Gastroesophageal sphincter (tissue), 4 donors: Measurements from ENCODE around the gene CNR1. TPM values are rescaled to one million over a fixed set of nuclear protein-coding genes. Genes with fewer than 3 reads are reported as not detected.
A peak's percentile ranks its signal among the peaks of the same experiment; 100 is the strongest.
"Not testable (repeated sequence)": the region's sequence is repeated elsewhere in the genome, so short reads cannot be mapped to it uniquely, and the experiment has no call there.

Experiments used
- ATAC-seq: fragments of 150-250 bp; one replicate; pipeline ENCODE4 v1.9.1; 2016; ENCODE audit warnings: mild to moderate bottlenecking, moderate library complexity
- H3K27ac ChIP-seq, 4 donors: fragments of 200-600 bp; sonication (generic) in 3 of 4; 1 replicate in 3 of 4; 2 replicates in 1 of 4; pipeline ENCODE4 v1.5.1; 2016 to 2019
- H3K27me3 ChIP-seq: fragments of 200-600 bp; sonication (generic); one replicate; pipeline ENCODE4 v1.5.1; 2019
- H3K36me3 ChIP-seq, 2 donors: fragments of 200-600 bp; sonication (generic); one replicate each; pipeline ENCODE4 v1.5.1; 2019; ENCODE audit warnings: control low read depth in 1 of 2
- H3K4me1 ChIP-seq, 3 donors: fragments of 200-600 bp; sonication (generic); 1 replicate in 2 of 3; 2 replicates in 1 of 3; pipeline ENCODE4 v1.5.1; 2016 to 2019; ENCODE audit warnings: control low read depth in 2 of 3
- H3K4me3 ChIP-seq, 2 donors: fragments of 200-600 bp; sonication (generic); one replicate each; pipeline ENCODE4 v1.5.1; 2019; ENCODE audit warnings: mild to moderate bottlenecking in 1 of 2, moderate library complexity in 1 of 2
- H3K9me3 ChIP-seq, 3 donors: fragments of 200-600 bp; sonication (generic); one replicate each; pipeline ENCODE4 v1.5.1; 2017 to 2019; ENCODE audit warnings: control low read depth in 2 of 3
- EP300 ChIP-seq: sonication (generic); formaldehyde crosslinking; IDR thresholded peaks from one replicate; pipeline ENCODE4 v1.6.1; 2017; ENCODE audit warnings: antibody characterized with exemption, mild to moderate bottlenecking
- POLR2A ChIP-seq, 2 donors: fragments of 450-650 bp; IDR thresholded peaks; one replicate each; pipeline ENCODE4 v1.6.1; 2017; ENCODE audit warnings: antibody characterized with exemption in 2 of 2, mild to moderate bottlenecking in 2 of 2, moderate library complexity in 1 of 2
- POLR2AphosphoS5 ChIP-seq: sonication (generic); formaldehyde crosslinking; IDR thresholded peaks from one replicate; pipeline ENCODE4 v1.6.1; 2017; ENCODE audit warnings: antibody characterized with exemption
- WGBS, 2 donors: methylation state at CpG; one replicate each; pipeline ENCODE4 v1.1.5; 2018; ENCODE audit warnings: low coverage in 1 of 2; 5-methylcytosine and 5-hydroxymethylcytosine counted together
- total RNA-seq, 4 donors: library from RNA; depleted of rRNA; stranded (reverse); fragments of >200 nt; gene quantifications; one replicate each; pipeline ENCODE4 v1.1.0, GENCODE V29; 2016
- TF ChIP-seq, protein P1 (sequence below), 4 experiments: fragments of 200-600 bp in 2 of 4; fragments of 450-650 bp in 2 of 4; sonication (generic) in 1 of 4; IDR thresholded peaks; one replicate each; pipeline ENCODE4 v1.5.1; 2017 to 2019; ENCODE audit warnings: antibody characterized with exemption in 4 of 4, mild to moderate bottlenecking in 2 of 4, moderate library complexity in 2 of 4

The CNR1 gene
- total RNA-seq = 10 to 100 TPM in 2 of 4 donors, 1 to 10 TPM in 2; 8.3 to 27.1 (median 11.8) TPM

DNA sequence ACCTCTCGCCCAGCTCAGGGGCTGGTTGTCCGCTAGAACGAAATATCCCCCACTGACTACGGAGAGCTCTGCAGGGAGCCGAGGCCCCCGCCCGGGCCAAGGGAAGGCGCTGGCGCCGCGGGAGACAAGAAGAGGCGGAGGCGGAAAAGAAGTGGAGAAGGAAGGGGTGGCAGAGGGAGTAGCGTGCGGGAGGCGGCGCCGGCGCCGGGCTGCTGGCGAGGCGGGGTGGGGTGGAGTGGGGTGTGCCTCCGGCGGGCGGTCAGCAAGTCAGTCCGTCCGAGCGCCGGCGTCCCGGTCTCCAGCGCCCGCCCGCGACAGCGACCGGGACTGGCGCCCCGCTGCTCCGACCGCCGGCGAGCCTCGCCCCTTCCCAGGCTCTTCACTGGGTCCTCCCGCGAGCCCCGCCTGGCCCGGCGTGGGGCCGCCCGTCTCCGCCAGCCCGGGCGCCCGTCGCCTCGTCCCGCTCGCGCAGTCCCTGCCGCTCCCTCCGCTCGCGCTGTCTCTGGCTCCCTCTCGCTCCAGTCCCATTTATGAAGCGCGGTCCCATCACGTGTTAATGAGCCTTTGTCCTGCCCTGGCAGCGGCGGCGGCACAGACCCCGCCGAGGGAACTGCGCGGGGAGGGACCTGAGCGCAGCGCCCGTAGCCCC is at the start of gene CNR1:
Gene CNR1 (minus strand): TSS at position 504 of the 649 bp plus-strand sequence. CDS start 21,073 bp downstream, outside the sequence.
- Histone ChIP-seq H3K4me1 (peaks cover 0 to 25% (median 4%) of the 10 kb centered on the region in 3 donors), H3K27me3 (peaks cover 77% of the 10 kb centered on the region), H3K4me3 (peak within 1 kb of the TSS; percentile 19 to 61), H3K36me3 (no peaks in the 10 kb centered on the region), H3K27ac (peak within 1 kb of the TSS in 3 of 4 donors; percentile 7 to 69 (median 38)), H3K9me3 (no peaks in the 10 kb centered on the region)
- TF ChIP-seq POLR2A (IDR thresholded peaks at IDR 0.05) = peak in 1 of 2 donors; percentile 22
- TF ChIP-seq, protein P1, sequence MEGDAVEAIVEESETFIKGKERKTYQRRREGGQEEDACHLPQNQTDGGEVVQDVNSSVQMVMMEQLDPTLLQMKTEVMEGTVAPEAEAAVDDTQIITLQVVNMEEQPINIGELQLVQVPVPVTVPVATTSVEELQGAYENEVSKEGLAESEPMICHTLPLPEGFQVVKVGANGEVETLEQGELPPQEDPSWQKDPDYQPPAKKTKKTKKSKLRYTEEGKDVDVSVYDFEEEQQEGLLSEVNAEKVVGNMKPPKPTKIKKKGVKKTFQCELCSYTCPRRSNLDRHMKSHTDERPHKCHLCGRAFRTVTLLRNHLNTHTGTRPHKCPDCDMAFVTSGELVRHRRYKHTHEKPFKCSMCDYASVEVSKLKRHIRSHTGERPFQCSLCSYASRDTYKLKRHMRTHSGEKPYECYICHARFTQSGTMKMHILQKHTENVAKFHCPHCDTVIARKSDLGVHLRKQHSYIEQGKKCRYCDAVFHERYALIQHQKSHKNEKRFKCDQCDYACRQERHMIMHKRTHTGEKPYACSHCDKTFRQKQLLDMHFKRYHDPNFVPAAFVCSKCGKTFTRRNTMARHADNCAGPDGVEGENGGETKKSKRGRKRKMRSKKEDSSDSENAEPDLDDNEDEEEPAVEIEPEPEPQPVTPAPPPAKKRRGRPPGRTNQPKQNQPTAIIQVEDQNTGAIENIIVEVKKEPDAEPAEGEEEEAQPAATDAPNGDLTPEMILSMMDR (IDR thresholded peaks at IDR 0.05) = no peak
- peak; percentile 75 for ATAC-seq
- WGBS, 2 donors = 0% methylated on average over 1 to 3 of the region's 78 CpGs

DNA sequence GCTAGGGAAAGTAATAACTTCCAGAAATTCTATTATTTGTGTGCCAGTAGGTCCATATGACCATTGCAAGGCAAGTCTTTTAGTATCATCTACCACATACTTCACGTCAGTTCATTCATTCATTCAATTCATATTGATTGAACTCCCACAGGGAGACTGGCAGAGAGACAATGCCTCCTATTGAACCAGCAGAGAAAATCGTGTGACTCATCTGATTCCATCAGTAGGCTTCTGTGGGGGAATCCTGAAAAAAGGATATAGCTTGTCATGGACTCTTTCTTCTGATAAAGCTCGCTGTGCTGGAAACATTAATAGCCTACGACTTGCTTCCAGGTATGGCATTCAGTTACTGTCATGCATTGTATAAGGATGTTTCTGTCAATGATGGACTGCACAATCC is 45.3 kb upstream of the CNR1 start:
- Histone ChIP-seq H3K4me3 (no peak overlapping the region), H3K27ac (no peak overlapping the region), H3K4me1 (no peaks in the 10 kb centered on the region), H3K27me3 (no peaks in the 10 kb centered on the region), H3K9me3 (no peaks in the 10 kb centered on the region), H3K36me3 (no peaks in the 10 kb centered on the region)
- no peak for TF ChIP-seq POLR2AphosphoS5
- no peak for TF ChIP-seq EP300
- ATAC-seq = no peak
- WGBS, 2 donors = 60 to 75% methylated on average over 4 of the region's 4 CpGs

DNA sequence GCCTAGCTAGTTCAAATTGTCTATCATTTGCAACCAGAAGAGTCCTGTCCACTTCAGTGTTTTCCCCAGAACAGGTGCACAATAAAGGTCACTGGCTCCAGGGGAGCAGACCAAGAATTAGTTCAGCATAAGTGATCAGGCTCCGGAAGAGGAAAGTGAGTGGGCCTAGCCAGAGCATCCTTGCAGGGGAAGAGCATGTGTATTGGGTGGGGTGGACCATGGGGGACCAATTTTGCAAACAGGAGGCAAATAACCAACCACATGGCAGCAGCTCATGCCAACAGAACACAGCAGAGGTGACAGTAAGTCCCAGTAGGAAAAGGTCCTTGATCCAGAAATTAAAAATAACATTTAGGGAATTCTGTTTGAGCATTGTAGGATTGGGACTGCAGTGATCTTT is 43.2 kb upstream of the CNR1 start:
- ATAC-seq = no peak
- no peak overlapping the region for H3K27ac ChIP-seq
- no peak overlapping the region for H3K4me3 ChIP-seq
- WGBS, 2 donors = no CpG with 5 or more reads among the region's 1 CpG
- H3K27me3 ChIP-seq = no peaks in the 10 kb centered on the region
- H3K9me3 ChIP-seq = peaks cover 0 to 10% (median 0%) of the 10 kb centered on the region in 3 donors
- TF ChIP-seq EP300 (no peak), POLR2AphosphoS5 (no peak), POLR2A (IDR thresholded peaks at IDR 0.05) (no peak)
- TF ChIP-seq, protein P1 (IDR thresholded peaks at IDR 0.05) = no peak
- H3K4me1 ChIP-seq = no peaks in the 10 kb centered on the region
- H3K36me3 ChIP-seq = no peaks in the 10 kb centered on the region

DNA sequence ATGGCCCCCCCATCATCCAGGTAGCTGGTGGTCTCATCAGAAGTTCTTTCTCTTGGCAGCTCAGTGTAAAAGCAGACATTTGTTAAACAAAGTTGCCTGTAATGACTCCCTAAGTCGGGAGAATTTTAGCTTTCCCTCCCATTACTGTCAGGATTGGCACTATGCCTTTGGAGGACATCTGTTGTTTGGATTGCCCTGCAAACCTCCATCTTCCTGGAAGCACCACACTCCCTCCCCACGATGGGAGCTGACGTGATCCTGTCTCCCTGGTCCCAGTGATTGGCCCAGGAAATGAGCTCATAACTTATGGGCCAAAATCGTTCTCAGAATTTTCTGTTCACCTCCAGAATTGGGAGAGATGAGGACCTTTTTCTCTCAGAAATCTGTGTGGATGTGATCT is 42.6 kb upstream of the CNR1 start:
- TF ChIP-seq EP300 (no peak), POLR2AphosphoS5 (no peak), POLR2A (IDR thresholded peaks at IDR 0.05) (no peak)
- TF ChIP-seq, protein P1 (IDR thresholded peaks at IDR 0.05) = no peak

DNA sequence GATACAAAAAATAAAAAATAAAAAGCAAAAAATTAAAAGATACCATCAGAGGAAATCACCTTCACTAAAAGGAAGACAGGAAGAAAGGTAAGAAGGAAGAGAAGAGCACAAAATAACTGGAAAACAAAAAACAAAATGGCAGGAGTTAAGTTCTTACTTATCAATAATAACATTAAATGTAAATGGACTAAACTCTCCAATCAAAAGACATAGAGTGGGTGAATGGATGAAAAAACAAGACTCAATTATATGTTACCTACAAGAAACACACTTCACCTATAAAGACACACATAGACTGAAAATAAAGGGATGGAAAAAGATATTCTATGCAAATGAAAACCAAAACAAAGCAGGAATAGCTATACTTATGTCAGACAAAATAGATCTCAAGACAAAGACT is 35.6 kb upstream of the CNR1 start:
- H3K27me3 ChIP-seq, H3K4me3 ChIP-seq, H3K4me1 ChIP-seq, ATAC-seq, H3K27ac ChIP-seq, H3K36me3 ChIP-seq: not testable (repeated sequence)
- H3K9me3 ChIP-seq = peaks cover 0 to 33% (median 0%) of the 10 kb centered on the region in 3 donors

More for the DNA sequence above, 42.6 kb upstream of the CNR1 start:
- H3K27ac ChIP-seq = no peak overlapping the region
- ATAC-seq = no peak
- H3K36me3 ChIP-seq = no peaks in the 10 kb centered on the region
- H3K27me3 ChIP-seq = no peaks in the 10 kb centered on the region
- peaks cover 0 to 16% (median 0%) of the 10 kb centered on the region in 3 donors for H3K9me3 ChIP-seq
- WGBS, 2 donors = 25 to 60% methylated on average over 1 to 2 of the region's 4 CpGs
- H3K4me3 ChIP-seq = no peak overlapping the region
- no peaks in the 10 kb centered on the region for H3K4me1 ChIP-seq

DNA sequence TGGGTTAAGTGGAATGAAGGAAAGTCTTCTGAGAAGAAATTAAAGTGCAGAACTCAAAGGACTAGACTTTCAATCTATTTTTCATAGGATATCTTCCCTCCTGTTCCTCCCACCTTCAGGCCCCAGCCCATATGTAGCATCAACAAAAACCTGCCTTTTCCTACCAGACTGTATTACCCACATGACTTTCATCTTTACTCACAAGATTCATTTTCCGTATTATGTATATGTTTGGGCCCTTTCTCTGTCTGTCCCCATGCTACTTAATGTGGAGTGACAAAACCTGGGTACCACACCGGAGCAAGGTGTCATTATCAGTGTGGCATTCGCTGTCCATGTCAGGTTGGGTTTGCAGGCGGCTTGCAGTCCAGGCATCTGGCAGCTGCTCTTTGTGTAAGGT is 18.8 kb upstream of the CNR1 start:
- no peaks in the 10 kb centered on the region for H3K27me3 ChIP-seq
- H3K27ac ChIP-seq = no peak overlapping the region
- WGBS, 2 donors = 80 to 87% methylated on average over 3 to 4 of the region's 4 CpGs
- no peaks in the 10 kb centered on the region for H3K36me3 ChIP-seq
- TF ChIP-seq POLR2A (IDR thresholded peaks at IDR 0.05) (no peak), POLR2AphosphoS5 (no peak), EP300 (no peak)
- TF ChIP-seq, protein P1 (IDR thresholded peaks at IDR 0.05) = no peak
- H3K9me3 ChIP-seq = peaks cover 0 to 6% (median 0%) of the 10 kb centered on the region in 3 donors
- no peak overlapping the region for H3K4me3 ChIP-seq
- ATAC-seq = no peak
- H3K4me1 ChIP-seq = no peaks in the 10 kb centered on the region
